ENCODE data around the gene SPTSSA.
"Not testable (repeated sequence)": the region's sequence is repeated elsewhere in the genome, so short reads cannot be mapped to it uniquely, and the experiment has no call there.

SPTSSA gene

GRCh38 chr14:34462132-34462893 lies at the start of gene SPTSSA:
SPTSSA (minus strand) TSS chr14:34462240; CDS start chr14:34462207, 33 bp downstream.
- peak; percentile 94 to 96 (median 96) for DNase-seq

GRCh38 chr14:34507884-34508283 lies 45.8 kb upstream of the SPTSSA start:
- no peak for DNase-seq

- no peak for DNase-seq
Measured at GRCh38 chr14:34507459-34507858, 45.4 kb upstream of the SPTSSA start.

GRCh38 chr14:34505124-34505491 lies 43.1 kb upstream of the SPTSSA start:
- not testable (repeated sequence) for DNase-seq

GRCh38 chr14:34504027-34504426 lies 42.0 kb upstream of the SPTSSA start:
- not testable (repeated sequence) for DNase-seq

- no peak for DNase-seq
Measured at GRCh38 chr14:34502545-34503225, 40.6 kb upstream of the SPTSSA start.

GRCh38 chr14:34502001-34502400 lies 40.0 kb upstream of the SPTSSA start:
- no peak for DNase-seq

GRCh38 chr14:34501004-34501580 lies 39.1 kb upstream of the SPTSSA start:
- DNase-seq, result no peak

GRCh38 chr14:34498684-34499412 lies 36.8 kb upstream of the SPTSSA start:
- peak; percentile 21 to 74 (median 49) for DNase-seq

- no peak for DNase-seq
Measured at GRCh38 chr14:34496679-34497513, 34.9 kb upstream of the SPTSSA start.

- DNase-seq, result no peak
Measured at GRCh38 chr14:34496007-34496678, 34.1 kb upstream of the SPTSSA start.

- DNase-seq, result no peak
Measured at GRCh38 chr14:34489324-34489723, 27.3 kb upstream of the SPTSSA start.

- no peak for DNase-seq
Measured at GRCh38 chr14:34488528-34488927, 26.5 kb upstream of the SPTSSA start.

GRCh38 chr14:34484726-34485125 lies 22.7 kb upstream of the SPTSSA start:
- no peak for DNase-seq

- DNase-seq, result no peak
Measured at GRCh38 chr14:34482463-34482862, 20.4 kb upstream of the SPTSSA start.

GRCh38 chr14:34479694-34480093 lies 17.7 kb upstream of the SPTSSA start:
- no peak for DNase-seq

GRCh38 chr14:34478261-34478660 lies 16.2 kb upstream of the SPTSSA start:
- no peak for DNase-seq

GRCh38 chr14:34476036-34476435 lies 14.0 kb upstream of the SPTSSA start:
- DNase-seq, result not testable (repeated sequence)

- DNase-seq, result no peak
Measured at GRCh38 chr14:34475163-34475562, 13.1 kb upstream of the SPTSSA start.

GRCh38 chr14:34474187-34474679 lies 12.2 kb upstream of the SPTSSA start:
- no peak for DNase-seq

- no peak for DNase-seq
Measured at GRCh38 chr14:34472706-34473279, 10.8 kb upstream of the SPTSSA start.

All from NCI-H1417 (cell line).